HG03521 (cell line): ENCODE data around the gene HDGF.

Experiments
- ATAC-seq: cut with Tn5 transposase; IDR thresholded peaks from one replicate; pipeline ENCODE4 v1.9.1; 2021; ENCODE audit warnings: mild to moderate bottlenecking, moderate library complexity; ENCODE audit not compliant: unreplicated experiment

Gene HDGF

GRCh38 chr1:156726549-156727226 is 24.8 kb downstream of the HDGF start:
- no peak for ATAC-seq

- no peak for ATAC-seq
These were observed 25.7 kb downstream of the HDGF start for GRCh38 chr1:156725683-156726280.

- no peak for ATAC-seq
These were observed 29.9 kb downstream of the HDGF start for GRCh38 chr1:156721535-156721934.

GRCh38 chr1:156721131-156721530 is 30.3 kb downstream of the HDGF start:
- no peak for ATAC-seq

- ATAC-seq = no peak
These were observed 34.1 kb downstream of the HDGF start for GRCh38 chr1:156717351-156717750.

- ATAC-seq = no peak
These were observed 36.6 kb downstream of the HDGF start for GRCh38 chr1:156714830-156715229.

GRCh38 chr1:156712626-156713025 is 38.8 kb downstream of the HDGF start:
- ATAC-seq = no peak

- ATAC-seq = no peak
These were observed 40.3 kb downstream of the HDGF start for GRCh38 chr1:156711011-156711817.

GRCh38 chr1:156709757-156710489 is 41.6 kb downstream of the HDGF start:
- no peak for ATAC-seq

GRCh38 chr1:156709031-156709430 is 42.4 kb downstream of the HDGF start:
- ATAC-seq = no peak

- no peak for ATAC-seq
These were observed 43.2 kb downstream of the HDGF start for GRCh38 chr1:156708218-156708661.

GRCh38 chr1:156707417-156708217 is 43.9 kb downstream of the HDGF start:
- no peak for ATAC-seq

- ATAC-seq = no peak
These were observed 44.6 kb downstream of the HDGF start for GRCh38 chr1:156706657-156707416.

GRCh38 chr1:156705918-156706656 is 45.4 kb downstream of the HDGF start:
- no peak for ATAC-seq

- no peak for ATAC-seq
These were observed 46.1 kb downstream of the HDGF start, which contains the start of gene CRABP2 for GRCh38 chr1:156705321-156705917. TSS of gene CRABP2 (minus strand) at chr1:156705583. CDS start at chr1:156705446, 137 bp downstream.

GRCh38 chr1:156704930-156705320 is 46.5 kb downstream of the HDGF start:
- ATAC-seq = no peak

GRCh38 chr1:156704166-156704711 is 47.2 kb downstream of the HDGF start:
- no peak for ATAC-seq

- no peak for ATAC-seq
These were observed 47.7 kb downstream of the HDGF start for GRCh38 chr1:156703741-156704140.
